Measurements from ENCODE around the gene WDR7.

Gene WDR7

GRCh38 chr18:56889621-56890020, 238.5 kb downstream of the WDR7 start:
- no peak for DNase-seq (ENCODE audit: low read depth)

DNA sequence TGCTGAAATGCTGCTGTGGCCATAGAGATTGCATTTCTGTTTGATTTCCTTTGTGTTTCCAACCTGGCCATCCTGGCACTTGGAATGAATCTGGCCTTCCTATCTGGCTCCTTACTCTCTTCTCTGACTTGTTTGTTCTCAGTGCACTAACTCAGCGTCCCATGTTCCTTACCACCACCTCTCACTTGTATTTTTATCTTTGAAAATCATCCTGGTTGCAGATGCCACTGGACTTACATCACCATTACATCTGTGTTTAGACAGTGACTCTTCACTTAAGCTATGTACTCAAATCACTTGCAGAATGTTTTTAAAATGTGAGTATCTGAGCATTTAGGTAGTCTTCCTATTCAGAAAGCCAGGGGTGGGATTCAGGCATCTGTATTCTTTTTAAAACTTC, 239.5 kb downstream of the WDR7 start:
- no peak for DNase-seq (ENCODE audit: low read depth)

- no peak for DNase-seq (ENCODE audit: low read depth)
These were observed 240.0 kb downstream of the WDR7 start for GRCh38 chr18:56891116-56891515.

- no peak for DNase-seq (ENCODE audit: low read depth)
These were observed 240.7 kb downstream of the WDR7 start for GRCh38 chr18:56891870-56892269.

DNA sequence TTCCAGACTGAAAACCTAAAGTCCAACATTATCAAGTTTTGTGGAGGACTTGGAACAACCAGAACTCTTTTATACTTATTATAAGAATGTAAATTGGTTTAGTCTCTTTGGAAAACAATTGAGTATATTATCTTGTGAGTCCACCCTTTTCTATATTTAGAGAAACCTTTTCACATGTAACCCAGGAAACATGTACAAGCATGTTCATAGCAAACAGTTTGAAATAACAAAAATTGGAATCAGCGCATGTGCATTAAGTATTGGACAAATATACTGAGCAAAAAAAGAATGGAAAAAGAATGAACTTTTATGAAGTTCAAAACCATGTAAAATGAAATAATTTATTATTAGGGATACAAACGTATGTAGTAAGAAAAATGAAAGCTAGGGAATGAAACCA, 246.0 kb downstream of the WDR7 start:
- DNase-seq (ENCODE audit: low read depth) = no peak

DNA sequence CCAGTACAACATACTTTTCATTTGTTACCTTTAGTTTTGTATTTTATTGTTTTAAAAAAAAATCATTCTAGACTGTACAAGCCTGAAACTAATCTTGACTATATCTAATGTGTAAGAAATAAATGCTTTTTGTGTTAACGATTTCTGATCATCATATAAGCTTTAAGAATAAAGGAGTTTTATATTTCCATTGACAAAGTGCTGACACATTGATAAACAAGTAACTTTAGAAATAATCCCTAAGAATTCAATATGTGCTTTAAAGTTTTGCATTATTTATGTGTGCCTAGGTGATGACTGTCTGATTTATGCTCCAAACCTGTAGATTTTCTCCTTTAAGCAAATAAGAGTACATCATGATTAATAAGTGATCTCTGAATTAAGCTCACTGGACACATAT, 248.5 kb downstream of the WDR7 start:
- no peak for DNase-seq (ENCODE audit: low read depth)

GRCh38 chr18:56900195-56901094, 249.3 kb downstream of the WDR7 start:
- DNase-seq (ENCODE audit: low read depth) = no peak

GRCh38 chr18:56901919-56902318, 250.8 kb downstream of the WDR7 start:
- DNase-seq (ENCODE audit: low read depth) = no peak

DNA sequence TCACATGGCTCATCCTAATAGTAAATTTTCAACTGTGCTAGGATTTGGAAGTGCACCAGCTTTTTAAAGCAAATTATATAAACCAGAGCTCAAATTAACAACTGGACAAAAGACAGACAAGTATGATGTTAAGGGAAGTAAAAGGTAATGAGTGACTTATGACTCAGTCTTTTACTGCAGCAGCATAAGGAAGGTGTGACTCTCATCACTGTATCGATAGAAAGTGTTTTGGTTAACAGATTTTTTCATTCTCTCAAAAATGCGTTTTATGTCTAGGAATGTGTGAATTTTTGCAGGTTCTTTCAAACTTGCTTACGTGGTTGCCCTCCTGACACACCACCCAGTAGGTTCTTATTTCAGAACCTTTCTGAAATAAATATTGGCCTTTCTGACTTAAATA, 251.5 kb downstream of the WDR7 start:
- DNase-seq (ENCODE audit: low read depth) = no peak

- DNase-seq (ENCODE audit: low read depth) = no peak
These were observed 252.5 kb downstream of the WDR7 start for GRCh38 chr18:56903686-56904085.

- DNase-seq (ENCODE audit: low read depth) = no peak
These were observed 256.6 kb downstream of the WDR7 start for GRCh38 chr18:56907771-56908170.

GRCh38 chr18:56910237-56910636, 259.1 kb downstream of the WDR7 start:
- DNase-seq (ENCODE audit: low read depth) = no peak

DNA sequence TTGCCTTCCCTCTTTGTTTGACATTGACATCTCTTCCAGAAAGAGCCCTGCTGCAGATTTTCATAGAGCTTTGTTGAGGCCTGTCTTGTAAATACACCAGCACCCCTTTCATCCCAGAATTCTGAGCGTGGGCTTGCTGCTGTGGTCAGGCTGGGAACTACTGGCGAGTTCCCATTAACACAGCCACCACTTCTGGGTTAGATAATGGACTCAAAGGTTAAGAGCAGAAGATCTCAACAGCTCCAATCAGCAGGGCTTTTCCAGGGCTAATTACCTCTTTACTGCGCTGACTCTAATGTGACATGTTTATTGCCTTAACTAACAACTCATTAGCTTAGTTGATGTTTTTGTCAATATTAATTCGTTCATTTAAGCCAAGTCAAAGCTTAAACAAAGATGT, 259.8 kb downstream of the WDR7 start:
- DNase-seq (ENCODE audit: low read depth) = no peak

DNA sequence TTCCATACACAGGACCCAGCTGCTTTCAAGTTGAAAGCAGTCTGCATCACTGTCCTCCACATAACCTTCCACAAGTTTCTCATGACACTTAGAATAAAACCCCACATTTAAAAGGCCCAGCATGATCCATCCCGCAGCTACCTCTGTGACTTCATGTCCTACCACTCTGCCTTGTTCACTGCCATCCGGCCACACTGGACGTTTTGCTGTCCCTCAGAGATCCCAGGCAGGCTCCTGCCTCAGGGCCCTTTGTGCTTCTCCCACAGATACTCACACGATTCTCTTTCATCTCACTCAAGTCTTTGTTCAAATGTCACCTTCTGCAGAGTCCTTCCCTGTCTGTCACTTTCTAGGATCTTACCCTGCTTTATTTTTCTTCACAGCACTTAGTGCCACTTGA, 262.8 kb downstream of the WDR7 start:
- no peak for DNase-seq (ENCODE audit: low read depth)

DNA sequence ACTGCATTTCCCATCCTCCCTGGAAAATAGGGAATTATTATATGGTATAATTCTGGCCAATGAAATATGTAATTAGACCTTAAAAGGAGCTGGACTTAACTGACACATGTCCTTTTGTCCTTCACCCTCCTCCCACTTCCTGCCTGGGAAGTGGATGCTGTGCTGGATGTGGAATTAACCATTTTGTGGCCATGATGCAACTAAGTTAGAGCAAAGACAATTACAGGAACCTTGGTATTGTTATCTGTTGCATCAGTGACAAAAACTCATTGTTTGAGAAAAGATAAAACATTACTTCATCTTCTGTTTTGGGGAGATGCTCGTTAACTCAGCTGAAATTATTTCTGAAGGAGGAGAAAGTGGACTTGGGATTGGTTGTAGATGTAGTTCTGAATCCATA, 268.0 kb downstream of the WDR7 start:
- DNase-seq (ENCODE audit: low read depth) = no peak

DNA sequence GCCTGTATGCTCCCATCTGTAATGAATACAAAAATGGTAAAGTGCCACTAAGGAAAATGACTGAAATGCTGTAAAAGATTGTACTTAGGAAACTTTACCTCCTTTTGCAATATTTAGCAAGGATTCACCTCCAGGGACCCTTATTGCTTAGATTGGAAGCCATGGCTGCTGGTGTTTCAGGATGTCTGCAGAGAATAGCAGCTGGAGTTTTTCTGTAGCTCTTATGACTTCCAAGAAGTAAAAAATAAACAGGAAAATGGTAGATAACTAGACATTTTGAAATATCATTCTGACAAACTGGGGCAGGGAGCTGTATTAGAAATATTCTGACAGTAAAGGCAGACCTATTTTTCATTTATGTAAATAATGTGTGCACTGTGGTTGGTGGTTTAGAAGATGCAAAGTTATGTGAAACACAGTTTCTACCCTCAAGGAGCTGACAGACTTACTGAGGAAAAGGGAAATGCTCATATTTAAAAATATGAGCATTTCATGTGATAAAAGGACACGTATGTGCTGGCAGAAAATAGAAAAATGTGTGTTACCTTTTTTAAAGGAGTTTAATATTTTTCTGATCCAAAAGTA, 270.8 kb downstream of the WDR7 start:
- DNase-seq (ENCODE audit: low read depth) = no peak

GRCh38 chr18:56926734-56927133, 275.6 kb downstream of the WDR7 start:
- no peak for DNase-seq (ENCODE audit: low read depth)

- DNase-seq (ENCODE audit: low read depth) = no peak
These were observed 276.6 kb downstream of the WDR7 start for GRCh38 chr18:56927786-56928185.

DNA sequence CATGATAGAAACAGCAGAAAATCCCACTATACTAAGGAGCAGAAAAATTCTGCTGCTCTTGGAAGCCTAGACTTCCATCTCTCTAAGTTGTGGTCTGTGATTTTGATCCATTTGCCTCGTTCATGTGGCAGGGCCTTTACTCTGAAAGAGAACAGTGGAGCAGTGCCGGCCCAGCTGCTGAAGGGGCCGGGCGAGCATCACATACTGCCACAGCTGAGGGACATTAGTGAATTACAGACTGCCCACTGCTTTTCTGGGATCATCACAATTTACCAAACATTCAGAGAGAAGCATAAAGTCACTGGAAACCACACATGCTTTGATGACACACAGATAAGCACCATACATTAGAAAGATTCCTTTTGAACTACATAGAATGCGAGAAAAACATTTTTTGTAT, 278.7 kb downstream of the WDR7 start:
- no peak for DNase-seq (ENCODE audit: low read depth)

DNA sequence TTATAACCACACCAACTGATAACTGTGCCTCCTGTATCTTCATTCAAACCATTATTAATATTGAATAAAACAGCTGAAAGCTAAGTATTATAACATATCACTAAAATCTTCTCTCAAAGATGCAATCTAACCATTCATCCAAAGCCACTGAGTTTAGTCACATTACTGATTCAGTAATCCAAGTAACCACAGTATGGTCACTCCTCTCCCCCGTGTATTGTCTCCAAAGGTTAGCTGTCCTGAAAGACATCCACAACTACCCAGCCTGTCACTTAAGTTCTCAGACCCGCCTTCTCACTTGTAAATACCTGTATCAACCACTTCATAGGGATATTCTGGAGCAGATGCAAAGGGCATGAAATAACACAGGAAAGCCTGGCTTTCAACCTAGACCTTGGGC, 282.3 kb downstream of the WDR7 start:
- no peak for DNase-seq (ENCODE audit: low read depth)

DNA sequence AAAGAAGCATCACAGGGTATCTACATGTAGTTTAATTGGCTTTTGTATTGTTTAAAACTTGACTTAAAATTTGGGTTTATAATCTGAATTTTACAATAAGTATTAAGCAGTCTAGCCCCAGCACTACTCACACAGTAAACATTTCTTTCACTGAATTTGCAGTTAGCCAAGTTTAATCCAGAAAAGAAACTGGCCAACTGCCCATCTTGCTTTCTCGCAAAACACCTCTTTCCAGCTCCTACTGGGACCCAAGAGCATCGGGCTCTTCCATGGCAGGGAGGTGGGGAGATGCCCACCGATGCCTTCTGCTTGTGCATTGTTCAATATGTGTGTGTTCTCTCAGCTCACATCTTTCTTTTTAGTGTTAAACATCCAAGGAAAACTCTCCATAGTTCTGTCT, 283.0 kb downstream of the WDR7 start:
- no peak for DNase-seq (ENCODE audit: low read depth)

- no peak for DNase-seq (ENCODE audit: low read depth)
These were observed 283.7 kb downstream of the WDR7 start for GRCh38 chr18:56934906-56935305.

GRCh38 chr18:56935434-56936040, 284.4 kb downstream of the WDR7 start:
- no peak for DNase-seq (ENCODE audit: low read depth)
